DND-41 (cell line): Measurements from ENCODE around the gene AMFR.

ENCODE experiments used
- CTCF ChIP-seq: IDR thresholded peaks from 2 replicates; pipeline ENCODE4 v1.5.1; 2012; ENCODE audit warnings: borderline replicate concordance, low read length, moderate library complexity, mild to moderate bottlenecking; ENCODE audit not compliant: poor library complexity, severe bottlenecking; ENCODE audit errors: extremely low read depth
- EZH2 ChIP-seq: IDR thresholded peaks from 3 replicates; pipeline ENCODE4 v1.6.1; 2012; ENCODE audit warnings: borderline replicate concordance, low read depth, mild to moderate bottlenecking, moderate library complexity, low read length, inconsistent platforms; ENCODE audit not compliant: severe bottlenecking

- TF ChIP-seq CTCF (no peak), EZH2 (no peak)
Observed at GRCh38 chr16:56470666-56471065, 45.3 kb upstream of the AMFR start.
